K562 (cell line): ENCODE data around the gene NALCN. TPM values are rescaled to one million over a fixed set of nuclear protein-coding genes. Genes with fewer than 3 reads are reported as not detected.

Experiments used
- ATAC-seq: fragments of 200-7000 bp; cut with Tn5 transposase; 3 replicates; pipeline ENCODE4 v1.9.1; 2020; ENCODE audit warnings: moderate library complexity
- BruUV-seq: library from RNA; stranded (reverse); fragments of 400-500 nt; replicated peaks from 2 replicates; lab custom pipeline; 2021; lab: Mats Ljungman, UMichigan
- CTCF ChIA-PET: fragments of 300-600 bp; formaldehyde crosslinking; extraction: SDS; loops from one replicate; lab custom pipeline; 2021; ENCODE audit warnings: low intra/inter-chr PET ratio; lab: Yijun Ruan, JAX
- POLR2A ChIA-PET: fragments of 300-600, 350-650 bp; sonication (Branson Sonifier 250); formaldehyde crosslinking; extraction: SDS; loops from one replicate; lab custom pipeline; 2021; ENCODE audit warnings: antibody characterized with exemption, inconsistent platforms; lab: Yijun Ruan, JAX
- DNase-seq, 4 experiments: peaks; one replicate each; pipeline versions ENCODE4 v3.0.0 to v3.0.0-alpha.2; 2011 to 2018; ENCODE audit warnings: low spot score in 3 of 4, mixed read lengths in 3 of 4; ENCODE audit errors: extremely low read depth in 1 of 4
- FAIRE-seq: peaks from 2 replicates; lab custom pipeline; 2011; peaks lifted over from hg19 to GRCh38; lab: Jason Lieb, UNC
- H2AFZ ChIP-seq: 2 replicates; pipeline ENCODE4 v1.6.0; 2011; ENCODE audit warnings: low read depth, low read length, control low read depth, inconsistent platforms
- H3K27ac ChIP-seq: fragments of 200-600 bp; 3 replicates; pipeline ENCODE4 v1.8.0; 2011; ENCODE audit warnings: low read depth, mild to moderate bottlenecking, control low read depth, inconsistent platforms, low read length, moderate library complexity, mixed read lengths; ENCODE audit errors: extremely low read depth
- H3K27me3 ChIP-seq, 2 experiments: fragments of 300-600 bp in 1 of 2; 2 replicates in 1 of 2; 3 replicates in 1 of 2; pipeline versions ENCODE4 v1.6.0 to v1.8.0; 2011; ENCODE audit warnings: inconsistent platforms in 2 of 2, low read length in 2 of 2, mild to moderate bottlenecking in 1 of 2, mixed read lengths in 1 of 2, moderate library complexity in 1 of 2; ENCODE audit not compliant: control insufficient read depth in 2 of 2, insufficient read depth in 2 of 2
- H3K36me3 ChIP-seq: fragments of 300-600 bp; 3 replicates; pipeline ENCODE4 v1.8.0; 2011; ENCODE audit warnings: mild to moderate bottlenecking, low read length, inconsistent platforms; ENCODE audit not compliant: control insufficient read depth, insufficient read depth
- H3K4me1 ChIP-seq, 2 experiments: fragments of 200-600 bp in 1 of 2; replicated peaks in 1 of 2; 2 replicates in 1 of 2; 3 replicates in 1 of 2; pipeline versions ENCODE4 v1.5.1 to v1.8.0; 2011; ENCODE audit warnings: inconsistent platforms in 2 of 2, low read length in 2 of 2, mild to moderate bottlenecking in 1 of 2, mixed read lengths in 1 of 2, moderate library complexity in 1 of 2; ENCODE audit not compliant: control insufficient read depth in 2 of 2, insufficient read depth in 2 of 2
- H3K4me2 ChIP-seq: 2 replicates; pipeline ENCODE4 v1.6.1; 2011; ENCODE audit warnings: low read length, control low read depth, inconsistent platforms, mixed read lengths; ENCODE audit not compliant: insufficient read depth
- H3K4me3 ChIP-seq: fragments of 200-600 bp; sonication (generic), shearing (Covaris generic); 2 replicates; pipeline ENCODE4 v1.5.1; 2016; ENCODE audit warnings: control low read depth, inconsistent platforms
- H3K79me2 ChIP-seq: fragments of 200-600 bp; 3 replicates; pipeline ENCODE4 v1.8.0; 2011; ENCODE audit warnings: low read length, inconsistent platforms; ENCODE audit not compliant: control insufficient read depth, insufficient read depth
- H3K9ac ChIP-seq, 2 experiments: 2 replicates each; pipeline versions ENCODE4 v1.6.0 to v1.6.1; 2011; ENCODE audit warnings: low read depth in 2 of 2, low read length in 2 of 2, control low read depth in 1 of 2, inconsistent platforms in 1 of 2, mild to moderate bottlenecking in 1 of 2, mixed read lengths in 1 of 2; ENCODE audit not compliant: insufficient read depth in 1 of 2
- H3K9me1 ChIP-seq: one replicate; pipeline ENCODE4 v1.6.0; 2011; ENCODE audit warnings: inconsistent platforms, mild to moderate bottlenecking, low read length, moderate library complexity; ENCODE audit not compliant: control insufficient read depth, insufficient read depth
- H3K9me3 ChIP-seq: replicated peaks from 2 replicates; pipeline ENCODE4 v1.5.1; 2011; ENCODE audit warnings: low read depth, low read length, inconsistent platforms; ENCODE audit not compliant: control insufficient read depth, insufficient read depth
- H4K20me1 ChIP-seq: replicated peaks from 2 replicates; pipeline ENCODE4 v1.6.1; 2011; ENCODE audit warnings: low read length, inconsistent platforms, mixed read lengths; ENCODE audit not compliant: control insufficient read depth, insufficient read depth
- HDGF ChIP-seq: fragments of 450-650 bp; IDR thresholded peaks from 2 replicates; pipeline ENCODE4 v1.6.1; 2016
- NFATC3 ChIP-seq: fragments of 450-650 bp; IDR thresholded peaks from 2 replicates; pipeline ENCODE4 v1.6.1; 2017; ENCODE audit warnings: mild to moderate bottlenecking
- NFYB ChIP-seq: IDR thresholded peaks from 2 replicates; pipeline ENCODE4 v1.6.1; 2011; ENCODE audit warnings: mild to moderate bottlenecking, moderate library complexity; ENCODE audit not compliant: insufficient read length; ENCODE audit errors: extremely low read depth
- STAT5A ChIP-seq: IDR thresholded peaks from 2 replicates; pipeline ENCODE4 v1.6.1; 2012; ENCODE audit warnings: low read length, inconsistent platforms, borderline replicate concordance
- THRAP3 ChIP-seq: fragments of 450-650 bp; IDR thresholded peaks from 2 replicates; pipeline ENCODE4 v1.6.1; 2016; ENCODE audit warnings: mild to moderate bottlenecking, inconsistent platforms, borderline replicate concordance
- ZNF785 ChIP-seq: fragments of 250-450 bp; sonication (Bioruptor Pico); IDR thresholded peaks from 2 replicates; pipeline ENCODE4 v1.4.0; 2020; ENCODE audit warnings: mild to moderate bottlenecking
- WGBS: fragments of 100-300 bp; shearing (Covaris generic); methylation state at CpG from one replicate; pipeline ENCODE4 v1.1.6; 2016; ENCODE audit warnings: low coverage, mixed read lengths; ENCODE audit not compliant: insufficient coverage; ENCODE audit errors: missing lambda C conversion rate; 5-methylcytosine and 5-hydroxymethylcytosine counted together
- in situ Hi-C: fragments of 300-500 bp; cut with MboI; formaldehyde crosslinking; loops from 4 replicates; pipeline ENCODE4 v1.15.0; 2018; ENCODE audit warnings: inconsistent platforms, mixed read lengths
- intact Hi-C: fragments of 100-400 bp; cut with micrococcal nuclease; formaldehyde crosslinking; loops from 2 replicates; pipeline ENCODE4 v1.14.2; 2022
- polyA plus RNA-seq, 8 experiments: library from polyadenylated mRNA; depleted of rRNA in 4 of 8; stranded (reverse) in 5 of 8; unstranded in 3 of 8; fragments of >200 nt; fragmentation: Nextera tagmentation in 2 of 8; fragmentation: Illumina TruSeq in 1 of 8; extraction: Ambion mirVana in 2 of 8; extraction: Trizol in 1 of 8; gene quantifications; 2 replicates each; pipeline versions ENCODE4 v1.2.1 to v1.2.3, GENCODE V29; 2011 to 2014; ENCODE audit warnings: inconsistent platforms in 1 of 8, missing spikeins in 1 of 8
- total RNA-seq, 7 experiments: library from RNA; depleted of rRNA in 6 of 7; stranded (reverse); fragments of >200 nt in 6 of 7; fragmentation: Illumina TruSeq in 2 of 7; extraction: Trizol in 2 of 7; gene quantifications; 2 replicates each; pipeline versions ENCODE4 v1.2.1 to v1.2.3, GENCODE V29; 2011 to 2021; ENCODE audit warnings: low replicate concordance in 1 of 7
- TF ChIP-seq, protein P1 (sequence below): fragments of 450-650 bp; formaldehyde crosslinking; IDR thresholded peaks from 2 replicates; pipeline ENCODE4 v1.4.0; 2020; ENCODE audit warnings: mild to moderate bottlenecking, mixed read lengths

Gene NALCN
- total and polyA plus RNA-seq, 9 of the 15 experiments (the other 6 are each of a cell fraction or from before 2014, with no cell fraction given) = not detected

DNA sequence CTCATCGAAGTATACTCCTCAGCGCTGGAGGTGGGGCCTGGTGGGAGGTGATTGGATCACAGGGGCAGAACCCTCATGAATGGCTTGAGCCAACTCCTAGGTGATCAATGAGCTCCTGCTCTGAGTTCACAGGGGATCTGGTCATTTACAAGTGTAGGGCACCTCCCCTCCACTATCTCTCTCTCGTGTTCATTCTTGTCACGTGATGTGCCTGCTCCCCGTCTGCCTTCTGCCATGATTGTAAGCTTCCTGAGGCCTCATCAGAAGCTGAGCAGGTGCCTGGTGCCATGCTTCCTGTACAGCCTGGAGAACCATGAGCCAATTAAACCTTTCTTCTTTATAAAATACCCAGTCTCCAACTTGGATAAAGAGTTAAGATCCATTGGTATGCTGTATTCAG lies 61.4 kb downstream of the NALCN start:
- H3K9me1 ChIP-seq = no peaks in the 10 kb centered on the region
- TF ChIP-seq STAT5A (no peak), NFATC3 (no peak), THRAP3 (no peak), HDGF (no peak), ZNF785 (CRISPR knock-in tag) (no peak), NFYB (no peak)
- TF ChIP-seq, protein P1, sequence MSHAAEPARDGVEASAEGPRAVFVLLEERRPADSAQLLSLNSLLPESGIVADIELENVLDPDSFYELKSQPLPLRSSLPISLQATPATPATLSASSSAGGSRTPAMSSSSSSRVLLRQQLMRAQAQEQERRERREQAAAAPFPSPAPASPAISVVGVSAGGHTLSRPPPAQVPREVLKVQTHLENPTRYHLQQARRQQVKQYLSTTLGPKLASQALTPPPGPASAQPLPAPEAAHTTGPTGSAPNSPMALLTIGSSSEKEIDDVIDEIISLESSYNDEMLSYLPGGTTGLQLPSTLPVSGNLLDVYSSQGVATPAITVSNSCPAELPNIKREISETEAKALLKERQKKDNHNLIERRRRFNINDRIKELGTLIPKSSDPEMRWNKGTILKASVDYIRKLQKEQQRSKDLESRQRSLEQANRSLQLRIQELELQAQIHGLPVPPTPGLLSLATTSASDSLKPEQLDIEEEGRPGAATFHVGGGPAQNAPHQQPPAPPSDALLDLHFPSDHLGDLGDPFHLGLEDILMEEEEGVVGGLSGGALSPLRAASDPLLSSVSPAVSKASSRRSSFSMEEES (CRISPR knock-in tag) = peak; percentile 39
- TF ChIP-seq, all 486 proteins: peak for 1
- Histone ChIP-seq H3K9me3 (no peaks in the 10 kb centered on the region), H3K9ac (no peak overlapping the region), H3K4me2 (no peak overlapping the region), H3K36me3 (no peaks in the 10 kb centered on the region), H3K4me3 (no peak overlapping the region), H3K27ac (no peak overlapping the region), H3K79me2 (no peaks in the 10 kb centered on the region), H4K20me1 (no peaks in the 10 kb centered on the region), H3K27me3 (no peaks in the 10 kb centered on the region), H2AFZ (no peak overlapping the region), H3K4me1 (no peaks in the 10 kb centered on the region)
- ChIA-PET POLR2A (no interaction called here), CTCF (no interaction called here)
- FAIRE-seq (no peak), DNase-seq (no peak), ATAC-seq (no peak)
- in situ Hi-C loops (no loop called here), intact Hi-C loops (no loop called here)
- WGBS = 6% methylated on average over 2 of the region's 5 CpGs
- BruUV-seq = no TSS peak
